ENCODE results near the gene RPE. TPM values are rescaled to one million over a fixed set of nuclear protein-coding genes. Genes with fewer than 3 reads are reported as not detected.

RPE gene
- 83.5 and 100 TPM in 2 replicates for total RNA-seq

GRCh38 chr2:210002158-210003157 is at the start of gene RPE:
Gene RPE, plus strand, starts transcription at chr2:210002638. Its CDS starts 24 bp downstream, at chr2:210002662.

Other genes starting within 250 kb of the RPE start
- 0.07 TPM in 1 of 2 replicates, not detected in the other for gene UNC80, start 230.8 kb upstream of the RPE start, total RNA-seq
- 3.7 and 6.9 TPM in 2 replicates for gene KANSL1L, start 168.8 kb downstream of the RPE start, total RNA-seq
- not detected in 2 replicates for gene ACADL, start 222.8 kb downstream of the RPE start, total RNA-seq

Data from mammary microvascular endothelial cell (primary cell).